ENCODE data around the gene KRT15. TPM values are rescaled to one million over a fixed set of nuclear protein-coding genes. Genes with fewer than 3 reads are reported as not detected.

The KRT15 gene
- 0.79 TPM for polyA plus RNA-seq
- long read RNA-seq, donor 1: 0 reads
- long read RNA-seq, donor 2: 0 reads
- long read RNA-seq, donor 3: 0 reads
- long read RNA-seq, donor 4: 0 reads
- long read RNA-seq, donor 5: 0 reads
- long read RNA-seq, donor 6: 0 reads
- long read RNA-seq, donor 7: 0 reads
- long read RNA-seq, donor 8: 0 reads
- long read RNA-seq, donor 9: 0 reads
- long read RNA-seq, donor 10: 0 reads
- long read RNA-seq, donor 11: 0 reads

GRCh38 chr17:41518789-41519449 is at the start of gene KRT15:
TSS of gene KRT15 (minus strand) at chr17:41518890. CDS start at chr17:41518827, 63 bp downstream.
- Histone ChIP-seq H3K4me1 (ENCODE audit: control insufficient read depth, insufficient read depth, low read length) (peaks cover 50% of the 10 kb centered on the region), H3K27me3 (ENCODE audit: control insufficient read depth, insufficient read depth, low read length) (no peaks in the 10 kb centered on the region), H3K4me3 (ENCODE audit: low read length) (no peak within 1 kb of the TSS), H3K36me3 (ENCODE audit: control insufficient read depth, insufficient read depth, low read length) (no peaks in the 10 kb centered on the region), H3K27ac (ENCODE audit: low read length) (peak within 1 kb of the TSS; percentile 74), H3K9me3 (ENCODE audit: control insufficient read depth, low read depth, low read length) (no peaks in the 10 kb centered on the region)
- 80% methylated on average over 1 of the region's 8 CpGs for whole genome bisulfite sequencing (ENCODE audit: insufficient coverage, low lambda C conversion rate)
- DNase-seq: peak in 1 of 2 donors; percentile 12

GRCh38 chr17:41567317-41567716 is 48.6 kb upstream of the KRT15 start:
- no peak for DNase-seq
- Histone ChIP-seq H3K27me3 (ENCODE audit: control insufficient read depth, insufficient read depth, low read length) (peaks cover 51% of the 10 kb centered on the region), H3K9me3 (ENCODE audit: control insufficient read depth, low read depth, low read length) (no peaks in the 10 kb centered on the region), H3K36me3 (ENCODE audit: control insufficient read depth, insufficient read depth, low read length) (no peaks in the 10 kb centered on the region), H3K4me1 (ENCODE audit: control insufficient read depth, insufficient read depth, low read length) (no peaks in the 10 kb centered on the region), H3K4me3 (ENCODE audit: low read length) (no peak overlapping the region), H3K27ac (ENCODE audit: low read length) (no peak overlapping the region)
- 95% methylated on average over 3 of the region's 6 CpGs for WGBS (ENCODE audit: insufficient coverage, low lambda C conversion rate)

- DNase-seq: no peak
- no peak overlapping the region for H3K4me3 ChIP-seq (ENCODE audit: low read length)
- no peaks in the 10 kb centered on the region for H3K36me3 ChIP-seq (ENCODE audit: control insufficient read depth, insufficient read depth, low read length)
- no peak overlapping the region for H3K27ac ChIP-seq (ENCODE audit: low read length)
- no peaks in the 10 kb centered on the region for H3K9me3 ChIP-seq (ENCODE audit: control insufficient read depth, low read depth, low read length)
- H3K4me1 ChIP-seq (ENCODE audit: control insufficient read depth, insufficient read depth, low read length): no peaks in the 10 kb centered on the region
- peaks cover 44% of the 10 kb centered on the region for H3K27me3 ChIP-seq (ENCODE audit: control insufficient read depth, insufficient read depth, low read length)
Observed at GRCh38 chr17:41565338-41565737, 46.6 kb upstream of the KRT15 start.

- no peaks in the 10 kb centered on the region for H3K9me3 ChIP-seq (ENCODE audit: control insufficient read depth, low read depth, low read length)
- H3K4me3 ChIP-seq (ENCODE audit: low read length): no peak overlapping the region
- H3K27me3 ChIP-seq (ENCODE audit: control insufficient read depth, insufficient read depth, low read length): peaks cover 48% of the 10 kb centered on the region
- no peak overlapping the region for H3K27ac ChIP-seq (ENCODE audit: low read length)
- H3K4me1 ChIP-seq (ENCODE audit: control insufficient read depth, insufficient read depth, low read length): no peaks in the 10 kb centered on the region
- no peaks in the 10 kb centered on the region for H3K36me3 ChIP-seq (ENCODE audit: control insufficient read depth, insufficient read depth, low read length)
- WGBS (ENCODE audit: insufficient coverage, low lambda C conversion rate): no CpG with 5 or more reads among the region's 3 CpGs
- no peak for DNase-seq
Observed at GRCh38 chr17:41563607-41564170, 45.0 kb upstream of the KRT15 start.

- Histone ChIP-seq H3K36me3 (ENCODE audit: control insufficient read depth, insufficient read depth, low read length) (no peaks in the 10 kb centered on the region), H3K27me3 (ENCODE audit: control insufficient read depth, insufficient read depth, low read length) (peaks cover 47% of the 10 kb centered on the region), H3K27ac (ENCODE audit: low read length) (no peak overlapping the region), H3K4me3 (ENCODE audit: low read length) (no peak overlapping the region), H3K9me3 (ENCODE audit: control insufficient read depth, low read depth, low read length) (no peaks in the 10 kb centered on the region), H3K4me1 (ENCODE audit: control insufficient read depth, insufficient read depth, low read length) (no peaks in the 10 kb centered on the region)
- WGBS (ENCODE audit: insufficient coverage, low lambda C conversion rate): 80% methylated on average over 1 of the region's 6 CpGs
- no peak for DNase-seq
Observed at GRCh38 chr17:41561554-41561953, 42.9 kb upstream of the KRT15 start.

- Histone ChIP-seq H3K36me3 (ENCODE audit: control insufficient read depth, insufficient read depth, low read length) (no peaks in the 10 kb centered on the region), H3K4me1 (ENCODE audit: control insufficient read depth, insufficient read depth, low read length) (no peaks in the 10 kb centered on the region), H3K9me3 (ENCODE audit: control insufficient read depth, low read depth, low read length) (no peaks in the 10 kb centered on the region), H3K27ac (ENCODE audit: low read length) (no peak overlapping the region), H3K4me3 (ENCODE audit: low read length) (no peak overlapping the region), H3K27me3 (ENCODE audit: control insufficient read depth, insufficient read depth, low read length) (peaks cover 42% of the 10 kb centered on the region)
- no CpG with 5 or more reads among the region's 2 CpGs for WGBS (ENCODE audit: insufficient coverage, low lambda C conversion rate)
- no peak for DNase-seq
Observed at GRCh38 chr17:41559548-41559947, 40.9 kb upstream of the KRT15 start.

- Histone ChIP-seq H3K36me3 (ENCODE audit: control insufficient read depth, insufficient read depth, low read length) (no peaks in the 10 kb centered on the region), H3K27me3 (ENCODE audit: control insufficient read depth, insufficient read depth, low read length) (peaks cover 29% of the 10 kb centered on the region), H3K4me3 (ENCODE audit: low read length) (no peak overlapping the region), H3K27ac (ENCODE audit: low read length) (no peak overlapping the region), H3K4me1 (ENCODE audit: control insufficient read depth, insufficient read depth, low read length) (no peaks in the 10 kb centered on the region), H3K9me3 (ENCODE audit: control insufficient read depth, low read depth, low read length) (no peaks in the 10 kb centered on the region)
- WGBS (ENCODE audit: insufficient coverage, low lambda C conversion rate): no CpG with 5 or more reads among the region's 9 CpGs
- no peak for DNase-seq
Observed at GRCh38 chr17:41556931-41557330, 38.2 kb upstream of the KRT15 start.

- Histone ChIP-seq H3K9me3 (ENCODE audit: control insufficient read depth, low read depth, low read length) (no peaks in the 10 kb centered on the region), H3K36me3 (ENCODE audit: control insufficient read depth, insufficient read depth, low read length) (no peaks in the 10 kb centered on the region), H3K27me3 (ENCODE audit: control insufficient read depth, insufficient read depth, low read length) (peaks cover 29% of the 10 kb centered on the region), H3K4me3 (ENCODE audit: low read length) (no peak overlapping the region), H3K27ac (ENCODE audit: low read length) (no peak overlapping the region), H3K4me1 (ENCODE audit: control insufficient read depth, insufficient read depth, low read length) (no peaks in the 10 kb centered on the region)
- DNase-seq: no peak
- WGBS (ENCODE audit: insufficient coverage, low lambda C conversion rate): no CpG with 5 or more reads among the region's 5 CpGs
Observed at GRCh38 chr17:41556306-41556705, 37.6 kb upstream of the KRT15 start.

- no CpG with 5 or more reads among the region's 5 CpGs for WGBS (ENCODE audit: insufficient coverage, low lambda C conversion rate)
- no peaks in the 10 kb centered on the region for H3K9me3 ChIP-seq (ENCODE audit: control insufficient read depth, low read depth, low read length)
- H3K27ac ChIP-seq (ENCODE audit: low read length): no peak overlapping the region
- no peak for DNase-seq
- H3K4me1 ChIP-seq (ENCODE audit: control insufficient read depth, insufficient read depth, low read length): peaks cover 1% of the 10 kb centered on the region
- no peak overlapping the region for H3K4me3 ChIP-seq (ENCODE audit: low read length)
- no peaks in the 10 kb centered on the region for H3K36me3 ChIP-seq (ENCODE audit: control insufficient read depth, insufficient read depth, low read length)
- H3K27me3 ChIP-seq (ENCODE audit: control insufficient read depth, insufficient read depth, low read length): peaks cover 27% of the 10 kb centered on the region
Observed at GRCh38 chr17:41555105-41555887, 36.6 kb upstream of the KRT15 start.

GRCh38 chr17:41553987-41554680 is 35.4 kb upstream of the KRT15 start:
- Histone ChIP-seq H3K27ac (ENCODE audit: low read length) (no peak overlapping the region), H3K4me1 (ENCODE audit: control insufficient read depth, insufficient read depth, low read length) (peaks cover 12% of the 10 kb centered on the region), H3K36me3 (ENCODE audit: control insufficient read depth, insufficient read depth, low read length) (no peaks in the 10 kb centered on the region), H3K4me3 (ENCODE audit: low read length) (no peak overlapping the region), H3K9me3 (ENCODE audit: control insufficient read depth, low read depth, low read length) (no peaks in the 10 kb centered on the region), H3K27me3 (ENCODE audit: control insufficient read depth, insufficient read depth, low read length) (peaks cover 16% of the 10 kb centered on the region)
- DNase-seq: no peak
- 100% methylated on average over 3 of the region's 8 CpGs for WGBS (ENCODE audit: insufficient coverage, low lambda C conversion rate)

All from large intestine (tissue), 12 donors.